Measurements from ENCODE around the gene GZF1.

GZF1 gene

DNA sequence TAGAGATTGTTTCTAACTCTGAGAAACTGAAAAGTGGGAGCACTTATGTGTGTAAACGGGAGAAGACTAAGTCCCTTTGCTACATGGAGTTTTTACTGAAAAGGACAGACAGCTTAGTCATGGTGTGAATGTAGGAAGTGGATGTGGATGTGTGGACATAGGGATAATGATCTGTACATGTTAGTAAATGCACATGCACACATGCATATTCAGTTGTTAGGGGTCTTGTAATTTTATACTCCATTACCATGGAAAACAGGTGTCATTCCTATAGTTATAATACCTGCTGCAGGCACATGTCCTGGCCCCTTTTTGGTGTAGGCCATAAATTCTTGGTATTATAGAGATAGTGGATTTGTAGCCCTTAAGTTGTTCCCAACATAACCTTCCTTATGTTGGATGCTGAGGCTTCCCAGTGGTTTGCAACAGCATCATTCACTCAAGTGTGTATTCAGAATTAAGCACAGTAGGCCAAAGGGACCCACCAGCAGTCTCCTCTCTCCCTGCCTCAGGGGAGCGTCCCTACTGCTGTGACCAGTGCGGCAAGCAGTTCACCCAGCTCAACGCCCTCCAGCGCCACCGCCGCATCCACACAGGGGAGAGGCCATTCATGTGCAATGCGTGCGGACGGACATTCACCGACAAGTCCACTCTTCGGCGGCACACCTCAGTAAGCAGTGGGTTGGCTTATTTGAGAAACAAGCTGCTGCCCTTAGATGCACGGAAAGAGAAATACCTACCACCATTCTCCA, 7.3 kb downstream of the GZF1 start:
- DNase-seq (ENCODE audit: low read depth in 2 of 2), result no peak

DNA sequence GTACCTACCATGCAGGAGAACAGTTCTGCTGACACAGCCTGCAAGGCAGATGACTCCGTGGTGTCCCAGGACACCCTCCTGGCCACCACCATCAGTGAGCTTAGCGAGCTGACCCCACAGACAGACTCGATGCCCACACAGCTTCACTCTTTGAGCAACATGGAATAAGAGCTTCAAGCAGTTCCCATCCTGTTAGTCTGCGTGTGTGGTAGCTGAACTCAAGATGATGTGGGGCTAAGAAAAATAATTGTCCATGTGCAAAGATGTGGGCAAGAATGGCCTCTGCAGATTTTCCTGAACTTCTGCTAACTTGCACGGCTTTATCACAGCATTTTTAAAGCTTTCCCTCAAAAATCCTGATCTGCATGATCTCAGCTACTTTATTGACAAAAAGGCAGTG, 8.3 kb downstream of the GZF1 start:
- DNase-seq (ENCODE audit: low read depth in 2 of 2), result no peak

DNA sequence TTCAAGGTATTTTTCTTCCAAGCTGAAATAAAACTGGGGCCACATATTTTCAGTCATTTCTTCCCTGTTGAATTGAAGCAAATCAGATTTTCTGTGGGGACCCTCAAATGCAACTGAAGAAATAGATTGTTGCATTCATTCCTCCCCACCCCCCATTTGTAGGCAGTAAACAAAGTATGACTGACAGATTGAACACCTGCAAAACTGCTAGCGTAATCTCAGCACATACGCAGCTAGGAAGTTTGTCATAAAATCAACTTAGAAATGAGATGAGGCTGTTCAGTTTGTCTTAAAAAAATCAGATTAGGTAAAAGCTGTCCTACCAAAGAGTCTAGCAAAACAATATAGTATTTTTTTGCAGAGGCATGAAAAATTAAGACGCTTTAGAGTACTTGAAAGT, 8.9 kb downstream of the GZF1 start:
- DNase-seq (ENCODE audit: low read depth in 2 of 2), result no peak

DNA sequence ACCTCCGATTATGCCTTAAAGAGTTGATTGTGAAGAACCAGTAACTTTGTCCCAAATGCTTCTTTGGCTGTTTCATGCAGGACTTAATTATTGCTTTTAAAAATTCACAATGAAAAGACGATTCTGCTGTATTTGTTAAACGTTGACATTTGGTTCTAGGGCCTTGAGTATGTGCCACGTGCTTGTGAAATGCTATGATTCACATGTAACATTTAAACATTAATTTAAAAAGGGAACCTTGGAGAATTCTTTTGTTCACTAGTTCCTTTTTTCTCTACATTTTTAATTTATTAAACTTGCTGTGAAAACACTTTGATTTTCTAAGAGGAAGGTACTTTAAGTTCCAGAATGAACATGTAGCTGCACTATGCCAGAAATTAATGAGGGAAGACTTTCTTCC, 9.5 kb downstream of the GZF1 start:
- no peak for DNase-seq (ENCODE audit: low read depth in 2 of 2)

DNA sequence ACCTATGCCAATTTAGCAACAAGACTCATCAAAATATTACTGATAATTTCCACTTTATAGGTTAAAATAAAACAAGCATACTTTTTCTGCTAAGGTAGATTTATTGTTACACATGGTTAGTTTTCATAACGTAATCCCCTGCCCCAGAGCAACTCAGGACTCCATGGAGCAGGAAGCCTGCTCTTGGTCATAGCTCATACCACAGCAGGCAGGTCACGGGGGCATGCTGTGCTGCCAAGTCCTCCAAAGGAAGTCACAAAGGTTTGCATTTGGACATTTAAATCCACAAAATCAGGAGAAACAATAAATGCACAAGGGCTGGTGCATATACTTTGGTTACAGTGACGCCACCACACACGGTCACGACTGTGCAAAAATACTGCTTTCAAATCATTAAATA, 12.5 kb downstream of the GZF1 start:
- no peak for DNase-seq (ENCODE audit: low read depth in 2 of 2)

DNA sequence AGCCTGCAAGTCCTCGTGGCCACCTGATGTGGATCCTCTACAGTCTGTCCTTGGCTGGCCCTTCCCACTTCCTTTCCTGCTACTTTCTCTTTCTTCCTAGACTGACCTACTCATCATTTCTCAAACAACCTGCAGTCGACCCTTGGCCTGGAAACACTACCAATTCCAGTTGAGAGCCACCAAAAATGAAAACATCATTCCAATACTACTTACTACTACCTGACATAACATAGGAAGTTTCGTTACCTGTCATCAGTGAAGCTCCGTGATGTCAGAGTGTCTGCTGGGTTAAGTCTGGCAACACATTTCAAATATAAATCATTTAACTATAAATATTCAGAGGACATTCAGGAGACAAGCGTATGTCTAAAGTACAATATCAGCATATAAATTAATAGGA, 13.8 kb downstream of the GZF1 start:
- no peak for DNase-seq (ENCODE audit: low read depth in 2 of 2)

DNA sequence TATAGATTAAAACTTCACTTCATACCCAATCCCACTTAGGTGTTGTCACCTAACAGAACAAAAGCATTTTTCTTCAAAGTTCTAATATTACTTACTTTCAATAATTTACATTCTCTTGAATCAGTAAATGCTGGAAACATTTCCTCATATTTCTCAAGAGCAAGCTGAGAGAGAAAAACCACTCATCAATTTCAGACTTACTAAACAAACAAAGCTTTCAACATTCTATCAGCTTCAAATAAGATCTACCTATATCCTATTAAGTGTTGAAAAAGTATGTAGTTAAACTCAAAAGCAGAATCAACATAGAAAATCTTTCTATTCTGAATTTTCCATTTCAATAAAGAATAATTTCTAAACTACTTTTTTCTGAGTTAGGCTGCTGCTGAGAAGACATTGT, 17.8 kb downstream of the GZF1 start:
- no peak for DNase-seq (ENCODE audit: low read depth in 2 of 2)

DNA sequence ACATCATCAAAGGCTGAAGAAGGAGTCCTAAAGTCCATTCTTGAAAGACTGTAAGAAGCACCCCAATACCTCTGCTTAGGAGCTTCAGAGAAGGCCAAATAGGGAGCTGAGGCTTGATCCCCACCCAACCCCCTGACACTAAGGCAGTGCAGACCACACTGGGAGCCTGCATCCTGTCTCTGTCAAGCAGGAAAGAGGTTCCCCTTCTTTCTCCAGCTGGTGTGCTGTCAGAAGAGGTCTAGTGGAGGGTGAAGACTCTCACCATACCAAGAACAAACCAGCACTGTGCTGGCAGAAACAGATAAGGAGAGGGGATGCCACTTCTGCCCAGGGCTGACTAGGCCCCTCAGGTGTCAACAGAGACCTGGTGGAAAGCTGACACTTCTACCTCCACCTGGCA, 19.9 kb downstream of the GZF1 start:
- no peak for DNase-seq (ENCODE audit: low read depth in 2 of 2)

DNA sequence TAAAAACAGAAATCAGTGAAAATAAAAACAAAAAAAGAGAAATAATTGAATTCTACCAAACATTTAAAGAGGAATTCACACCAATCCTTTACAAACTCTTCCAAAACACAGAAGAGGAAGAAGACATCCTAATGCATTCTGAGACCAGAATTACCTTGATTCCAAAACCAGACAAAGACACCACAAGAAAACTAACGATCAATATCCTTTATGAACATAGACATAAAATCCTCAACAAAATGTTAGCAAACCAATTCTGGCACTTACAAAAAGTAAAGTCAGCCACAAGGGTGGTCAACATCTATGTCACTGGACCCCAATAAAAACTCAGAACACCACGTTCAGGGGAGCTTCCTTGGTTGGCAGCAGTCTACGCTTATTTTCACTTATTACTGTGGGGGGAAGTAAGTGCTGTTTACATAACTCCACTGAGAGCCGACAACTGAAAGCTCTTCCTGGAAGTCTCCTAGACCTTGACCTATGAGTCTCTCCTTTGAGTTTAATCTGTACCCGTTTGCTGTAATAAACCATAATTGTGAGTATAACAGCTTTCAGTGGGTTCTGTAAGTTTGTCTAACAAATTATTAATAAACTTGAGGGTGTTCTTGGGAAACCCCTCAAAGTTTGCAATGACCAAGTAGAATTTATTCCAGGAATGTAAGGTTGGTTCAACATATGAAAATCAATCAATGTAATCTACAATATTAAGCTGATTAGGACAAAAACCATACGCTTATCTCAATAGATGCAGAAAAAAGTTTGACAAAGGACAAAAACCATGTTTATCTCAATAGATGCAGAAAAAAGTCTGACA, 24.5 kb downstream of the GZF1 start:
- DNase-seq (ENCODE audit: low read depth in 2 of 2), result no peak

DNA sequence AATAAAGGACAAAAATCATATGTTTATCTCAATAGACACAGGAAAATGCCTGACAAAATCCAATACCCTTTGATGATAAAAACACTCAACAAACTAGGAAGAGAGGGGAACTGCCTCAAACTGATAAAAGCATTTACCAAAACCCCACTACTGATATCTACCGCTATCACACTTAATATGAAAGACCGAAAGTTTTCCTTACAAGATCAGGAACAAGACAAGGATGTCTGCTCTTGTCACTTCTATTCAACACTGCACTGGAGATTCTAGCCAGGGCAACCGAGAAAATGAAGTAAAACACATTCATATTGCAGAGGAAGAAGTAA, 25.1 kb downstream of the GZF1 start:
- DNase-seq (ENCODE audit: low read depth in 2 of 2), result no peak

DNA sequence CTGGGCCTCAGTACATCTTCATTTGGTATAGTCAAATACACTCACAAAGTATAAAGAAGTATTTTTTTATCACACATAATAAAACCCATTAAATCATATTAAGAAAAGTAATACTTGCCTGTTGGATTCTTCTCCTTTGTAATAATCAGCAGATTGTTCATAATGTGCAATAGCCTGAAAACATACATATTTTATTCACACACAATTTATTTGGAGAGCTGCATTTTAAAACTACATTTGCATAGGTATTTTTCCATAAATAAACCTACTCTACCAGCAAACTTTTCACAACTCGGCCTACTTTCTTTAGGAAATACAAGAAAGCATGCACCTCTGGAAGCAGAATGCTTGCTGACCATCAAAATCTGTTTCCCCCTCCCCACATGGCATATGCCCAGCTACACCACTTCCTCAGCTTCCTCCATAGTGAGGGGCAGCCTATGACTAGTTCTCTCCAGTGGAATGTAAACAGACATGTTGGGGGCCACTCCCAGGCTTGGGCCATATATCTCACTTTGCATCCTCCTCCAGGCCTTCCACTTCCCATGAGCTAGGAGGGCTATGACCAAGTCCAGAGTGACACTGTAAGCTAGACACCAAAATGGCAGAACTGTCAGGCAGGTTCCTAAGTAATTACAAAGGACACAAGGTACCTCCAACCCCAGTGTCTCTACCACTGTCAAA, 28.3 kb downstream of the GZF1 start:
- DNase-seq (ENCODE audit: low read depth in 2 of 2), result no peak

DNA sequence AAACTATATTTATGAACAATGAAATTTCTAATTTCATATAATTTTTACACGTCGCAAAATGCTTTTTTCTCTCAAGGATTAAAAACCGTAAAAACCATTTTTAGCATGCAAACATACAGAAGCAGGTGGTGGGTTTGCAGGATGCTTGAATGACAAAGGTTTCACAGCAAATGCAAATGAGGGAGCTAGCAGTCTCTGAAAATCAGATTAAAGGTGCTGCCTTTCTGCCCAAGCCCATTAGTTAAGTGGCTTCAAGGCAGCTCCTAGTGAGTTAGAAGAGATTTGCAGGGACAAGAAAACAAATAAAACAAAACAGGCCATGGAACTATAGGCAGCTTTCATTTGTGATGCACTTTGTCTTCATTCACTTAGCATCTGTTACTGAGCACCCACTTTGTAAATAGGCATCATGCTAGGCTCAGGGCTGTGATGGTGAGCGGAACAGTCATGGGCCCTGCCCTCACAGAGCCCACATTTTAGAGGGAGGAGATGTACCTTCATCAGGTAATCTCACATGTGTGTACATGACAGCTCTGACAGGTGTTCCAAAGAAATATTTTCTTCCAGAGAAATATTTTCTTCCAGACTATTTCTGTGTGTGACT, 29.8 kb downstream of the GZF1 start:
- DNase-seq (ENCODE audit: low read depth in 2 of 2), result no peak

DNA sequence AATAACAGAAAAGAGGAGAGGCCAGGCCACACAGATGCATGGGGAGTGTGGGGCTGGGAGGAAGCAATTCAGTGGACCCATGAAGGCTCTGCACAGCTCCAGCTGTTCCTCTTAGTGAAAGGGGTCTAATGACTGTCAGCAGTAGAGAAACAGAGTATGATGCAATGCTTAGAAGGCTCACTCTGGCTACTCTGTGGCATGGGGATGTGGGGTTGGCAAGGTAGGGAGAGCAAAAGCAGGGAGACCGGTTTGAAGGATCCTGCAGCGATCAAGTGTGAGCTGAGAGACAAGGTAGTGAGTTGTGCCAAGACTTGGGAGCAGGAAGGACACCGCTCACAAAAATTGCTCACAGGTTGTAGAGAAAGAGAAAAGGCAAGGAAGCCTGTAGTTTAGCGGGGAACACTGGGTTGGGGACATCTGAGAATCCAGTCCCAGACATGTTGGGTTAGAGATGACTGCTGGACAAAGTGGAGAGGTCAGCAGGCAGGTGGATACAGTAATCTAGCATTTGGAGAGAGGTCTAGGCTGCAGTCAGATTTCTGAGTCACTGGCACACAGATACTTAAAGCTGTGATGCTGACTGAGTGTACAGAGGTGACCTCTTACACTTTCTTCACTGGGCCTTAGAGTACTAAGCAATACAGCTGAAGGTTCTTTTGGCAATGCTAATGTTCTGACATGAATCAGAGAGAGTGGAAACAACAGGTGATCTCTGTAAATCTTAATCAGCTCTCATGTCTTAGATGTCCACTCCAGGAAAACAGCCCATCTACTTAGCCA, 32.2 kb downstream of the GZF1 start:
- DNase-seq (ENCODE audit: low read depth in 2 of 2), result no peak

DNA sequence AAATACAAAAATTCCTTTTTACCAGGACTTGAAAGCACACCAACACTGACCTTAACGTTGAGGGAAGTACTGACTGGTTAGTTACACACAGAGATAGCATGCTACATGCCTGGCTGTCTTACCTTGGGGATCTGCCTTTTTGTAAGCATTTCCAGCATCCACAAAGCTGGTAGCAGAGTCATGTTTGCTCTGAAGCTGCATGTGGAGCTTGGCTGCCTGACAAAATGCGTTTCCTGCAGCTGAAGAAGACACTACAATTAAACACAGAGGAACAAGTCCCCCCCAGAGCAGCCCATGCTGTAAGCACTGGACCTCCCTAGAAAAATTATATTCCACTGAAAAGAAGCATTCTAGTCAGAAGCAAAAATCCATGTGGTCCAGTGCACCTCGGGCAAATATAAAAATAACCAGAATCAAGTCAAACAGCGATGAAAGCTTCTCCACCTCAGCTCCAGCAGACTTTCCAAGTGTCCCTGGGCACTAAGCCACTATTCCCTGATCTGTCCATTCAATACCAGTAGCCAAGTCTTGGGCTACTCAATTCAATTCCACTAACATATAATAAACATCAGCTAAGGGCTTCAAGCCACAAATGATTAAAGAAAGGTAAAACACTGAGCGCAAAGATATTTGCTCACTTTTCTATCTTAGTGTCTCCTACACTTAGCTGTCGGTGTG, 35.1 kb downstream of the GZF1 start:
- DNase-seq (ENCODE audit: low read depth in 2 of 2), result no peak

DNA sequence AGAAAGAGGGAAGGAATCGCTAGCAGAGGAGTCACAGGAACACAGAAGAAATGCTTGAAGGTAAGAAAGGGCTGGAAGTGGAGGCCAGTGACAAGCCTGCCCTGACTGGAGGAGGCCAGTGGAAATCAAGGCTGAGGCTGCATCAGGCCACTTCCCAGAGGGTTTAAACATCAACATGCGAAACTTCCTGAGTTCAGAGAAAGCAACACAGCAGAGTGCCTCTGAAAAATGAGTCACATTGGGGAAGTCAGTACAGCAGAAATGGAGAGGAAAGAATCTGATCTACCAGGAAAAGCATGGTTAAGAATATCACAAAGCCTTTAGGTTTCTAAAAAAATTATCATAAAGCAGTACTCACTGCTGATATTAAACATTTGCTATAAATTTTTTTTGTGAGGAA, 36.0 kb downstream of the GZF1 start:
- DNase-seq (ENCODE audit: low read depth in 2 of 2), result no peak

DNA sequence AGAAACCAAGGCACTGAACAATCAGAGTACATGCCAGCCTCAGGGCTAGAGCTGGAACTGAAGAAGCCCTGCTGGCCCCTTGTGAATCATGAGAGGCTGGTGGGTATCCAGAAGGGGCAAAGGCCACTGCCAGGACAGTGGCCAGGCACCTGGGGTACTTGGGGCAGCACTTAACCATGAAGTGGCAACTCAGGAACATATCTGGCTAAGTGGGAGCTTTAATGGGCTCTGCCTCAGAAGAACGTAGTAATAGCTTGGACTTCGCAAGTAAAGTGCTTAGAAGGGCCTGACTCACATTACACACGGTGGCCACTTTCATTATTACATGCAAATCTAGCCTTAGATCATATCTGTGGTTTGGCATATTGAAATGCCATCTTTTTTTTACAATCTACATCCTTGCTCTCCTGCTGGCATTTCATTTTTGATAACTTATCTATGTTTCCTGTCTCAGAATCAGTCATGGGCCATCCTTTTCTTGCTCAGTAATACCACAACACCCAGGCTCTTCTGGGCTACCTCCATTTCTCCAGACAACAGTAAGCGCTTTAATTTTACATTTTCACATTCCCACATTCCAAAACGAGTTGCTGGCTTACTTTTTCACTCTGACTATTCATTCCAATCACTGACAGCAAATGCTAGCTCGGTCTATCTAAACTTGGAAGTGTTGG, 37.7 kb downstream of the GZF1 start:
- DNase-seq (ENCODE audit: low read depth in 2 of 2), result no peak

DNA sequence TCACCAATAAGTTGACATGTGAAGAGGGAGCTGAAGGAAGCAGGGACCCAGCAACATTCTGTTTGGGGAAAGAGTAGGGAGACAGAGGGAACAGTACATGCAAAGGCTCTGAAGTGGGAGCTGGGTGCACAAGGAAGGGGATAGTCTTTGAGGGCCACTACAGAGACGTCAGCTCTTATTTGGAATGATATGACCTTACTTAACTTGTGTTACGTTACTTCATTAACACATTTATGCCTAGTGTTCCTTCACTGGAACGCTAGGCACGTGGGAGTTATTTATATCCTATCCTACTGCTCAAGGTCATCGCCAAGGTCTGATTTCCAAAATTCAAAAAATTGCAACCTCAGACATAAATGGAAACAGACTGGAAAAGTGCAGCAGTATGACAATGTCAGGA, 39.1 kb downstream of the GZF1 start:
- no peak for DNase-seq (ENCODE audit: low read depth in 2 of 2)

DNA sequence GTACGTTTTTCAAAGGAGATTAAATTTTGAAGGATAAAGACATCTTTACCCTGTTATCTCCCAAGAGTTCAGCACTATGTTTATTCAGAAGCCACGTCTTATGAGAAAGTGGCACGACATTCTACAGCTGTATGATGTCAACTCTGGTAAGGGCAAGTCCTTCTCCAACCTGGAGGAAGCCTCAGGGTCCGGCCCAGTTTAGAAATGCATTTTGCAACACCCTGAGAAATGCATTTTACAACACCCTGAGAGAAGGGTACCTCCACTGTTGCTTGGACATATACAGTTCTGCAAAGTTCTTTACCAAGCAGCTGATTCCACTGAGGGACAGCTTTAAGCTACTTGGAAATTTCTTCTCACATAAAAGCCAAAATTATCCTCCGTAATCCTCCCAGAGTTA, 41.8 kb downstream of the GZF1 start:
- no peak for DNase-seq (ENCODE audit: low read depth in 2 of 2)

DNA sequence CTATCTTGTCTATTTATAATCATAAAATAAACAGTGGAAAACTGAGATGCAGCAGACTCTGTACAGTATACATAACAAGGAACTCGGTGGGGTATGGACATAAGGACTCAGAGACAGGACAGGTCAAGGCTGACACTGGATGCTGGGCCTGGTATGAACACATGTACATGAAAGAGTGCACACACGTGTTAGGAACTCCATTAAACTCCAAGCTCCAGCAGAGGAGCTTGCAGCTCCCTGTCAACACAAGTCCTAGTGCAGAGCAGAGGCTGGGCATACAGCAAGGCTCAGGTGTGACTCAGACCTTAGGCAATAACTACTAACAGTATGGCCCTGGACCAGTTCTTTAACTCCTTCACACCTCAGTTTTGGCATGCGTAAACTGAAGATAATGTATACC, 42.2 kb downstream of the GZF1 start:
- DNase-seq (ENCODE audit: low read depth in 2 of 2), result no peak

DNA sequence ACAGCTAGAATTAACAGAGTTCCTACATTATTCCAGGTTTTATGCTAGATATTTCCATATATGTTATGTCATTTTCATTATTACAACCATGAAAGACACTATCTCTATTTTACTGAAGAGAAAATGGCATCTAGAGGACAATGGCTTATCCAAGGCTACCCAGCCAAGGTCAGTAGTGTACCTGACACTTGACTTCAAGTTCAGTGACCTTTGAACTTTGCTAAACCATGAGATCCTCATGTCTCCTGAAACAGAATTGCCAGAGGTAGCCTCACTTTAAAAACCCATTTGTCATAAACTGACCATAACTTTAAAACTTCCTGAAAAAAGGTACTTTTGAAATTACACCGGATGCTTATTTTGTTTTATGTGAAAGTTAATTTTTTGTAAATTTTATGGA, 44.9 kb downstream of the GZF1 start:
- no peak for DNase-seq (ENCODE audit: low read depth in 2 of 2)

All from activated CD4-positive, alpha-beta T cell treated with anti-CD3 and anti-CD28 coated beads for 24 hours (primary cell).